Prostate gland (tissue), 2 donors: Measurements from ENCODE around the gene MS4A6E. TPM values are rescaled to one million over a fixed set of nuclear protein-coding genes. Genes with fewer than 3 reads are reported as not detected.

Source experiments
- DNase-seq: peaks from one replicate; pipeline ENCODE4 v3.0.0-alpha.2; 2019; ENCODE audit warnings: low spot score
- H3K27ac ChIP-seq, 2 donors: fragments of 200-600 bp; sonication (generic); 2 replicates each; pipeline ENCODE4 v1.5.1; 2017 to 2019
- H3K27me3 ChIP-seq: fragments of 200-600 bp; sonication (generic); replicated peaks from 2 replicates; pipeline ENCODE4 v1.5.1; 2019; ENCODE audit not compliant: insufficient read depth
- H3K36me3 ChIP-seq, 2 donors: fragments of 200-600 bp; sonication (generic); 1 replicate in 1 of 2; 2 replicates in 1 of 2; pipeline versions ENCODE4 v1.5.1 to v1.8.1; 2017 to 2019
- H3K4me1 ChIP-seq: fragments of 200-600 bp; sonication (generic); replicated peaks from 2 replicates; pipeline ENCODE4 v1.5.1; 2019
- H3K4me3 ChIP-seq, 2 donors: fragments of 200-600 bp; sonication (generic); 2 replicates each; pipeline ENCODE4 v1.5.1; 2017 to 2019
- H3K9me3 ChIP-seq: fragments of 200-600 bp; sonication (generic); 2 replicates; pipeline ENCODE4 v1.5.1; 2017
- CTCF ChIP-seq, 4 experiments: fragments of 200-600 bp in 2 of 4; fragments of 450-650 bp in 2 of 4; sonication (generic) in 2 of 4; IDR thresholded peaks; 1 replicate in 3 of 4; 2 replicates in 1 of 4; pipeline ENCODE4 v1.5.1; 2016 to 2019; ENCODE audit warnings: antibody characterized with exemption in 4 of 4, mild to moderate bottlenecking in 2 of 4, moderate library complexity in 2 of 4
- POLR2A ChIP-seq: fragments of 450-650 bp; IDR thresholded peaks from one replicate; pipeline ENCODE4 v1.6.1; 2016; ENCODE audit warnings: antibody characterized with exemption, mild to moderate bottlenecking
- POLR2AphosphoS5 ChIP-seq: sonication (generic); formaldehyde crosslinking; IDR thresholded peaks from one replicate; pipeline ENCODE4 v1.6.1; 2017; ENCODE audit warnings: antibody characterized with exemption
- WGBS: methylation state at CpG from one replicate; pipeline ENCODE4 v1.1.5; 2018; 5-methylcytosine and 5-hydroxymethylcytosine counted together
- intact Hi-C: fragments of 100-400 bp; cut with DNase I; formaldehyde crosslinking; loops from one replicate; pipeline ENCODE4 v1.14.2; 2022
- total RNA-seq, 2 donors: library from RNA; depleted of rRNA; stranded (reverse); fragments of >200 nt; gene quantifications; one replicate each; pipeline ENCODE4 v1.1.0, GENCODE V29; 2016

Gene MS4A6E
- total RNA-seq, 2 donors from 2014 or later: 1.4 TPM; not detected in 1

- Histone ChIP-seq H3K27ac (no peak overlapping the region), H3K27me3 (no peaks in the 10 kb centered on the region), H3K9me3 (no peaks in the 10 kb centered on the region), H3K4me3 (no peak overlapping the region), H3K4me1 (no peaks in the 10 kb centered on the region), H3K36me3 (no peaks in the 10 kb centered on the region)
- WGBS: 53% methylated on average over 3 of the region's 3 CpGs
- DNase-seq: no peak
- intact Hi-C loops: no loop called here
- TF ChIP-seq POLR2A (no peak), CTCF (IDR thresholded peaks at IDR 0.05) (no peak), POLR2AphosphoS5 (no peak)
These were observed 12.3 kb downstream of the MS4A6E start for GRCh38 chr11:60339356-60339755.

- Histone ChIP-seq H3K4me1 (no peaks in the 10 kb centered on the region), H3K4me3 (no peak overlapping the region), H3K36me3 (no peaks in the 10 kb centered on the region), H3K9me3 (no peaks in the 10 kb centered on the region), H3K27ac (no peak overlapping the region), H3K27me3 (no peaks in the 10 kb centered on the region)
- 74% methylated on average over 10 of the region's 10 CpGs for WGBS
- no peak for DNase-seq
- TF ChIP-seq POLR2A (no peak), CTCF (IDR thresholded peaks at IDR 0.05) (peak in 2 of 4 experiments; percentile 29 to 54)
- intact Hi-C loops: no loop called here
These were observed 16.1 kb downstream of the MS4A6E start for GRCh38 chr11:60343094-60343704.

GRCh38 chr11:60344146-60344545 lies 17.1 kb downstream of the MS4A6E start:
- WGBS: 87% methylated on average over 2 of the region's 2 CpGs
- H3K4me3 ChIP-seq: no peak overlapping the region
- no peaks in the 10 kb centered on the region for H3K36me3 ChIP-seq
- no peaks in the 10 kb centered on the region for H3K27me3 ChIP-seq
- H3K27ac ChIP-seq: no peak overlapping the region
- TF ChIP-seq POLR2AphosphoS5: no peak
- no peak for TF ChIP-seq POLR2A
- TF ChIP-seq CTCF (IDR thresholded peaks at IDR 0.05): no peak
- no peaks in the 10 kb centered on the region for H3K9me3 ChIP-seq
- intact Hi-C loops: no loop called here
- DNase-seq: no peak
- H3K4me1 ChIP-seq: no peaks in the 10 kb centered on the region

GRCh38 chr11:60345489-60345888 lies 18.4 kb downstream of the MS4A6E start:
- intact Hi-C loops: no loop called here
- no peak for TF ChIP-seq POLR2AphosphoS5
- no peak for TF ChIP-seq POLR2A
- peak in 1 of 4 experiments; percentile 13 for TF ChIP-seq CTCF (IDR thresholded peaks at IDR 0.05)

GRCh38 chr11:60347084-60347797 lies 20.2 kb downstream of the MS4A6E start:
- DNase-seq: no peak
- Histone ChIP-seq H3K27me3 (no peaks in the 10 kb centered on the region), H3K36me3 (no peaks in the 10 kb centered on the region), H3K4me1 (no peaks in the 10 kb centered on the region), H3K4me3 (no peak overlapping the region), H3K27ac (no peak overlapping the region), H3K9me3 (no peaks in the 10 kb centered on the region)
- WGBS: 95% methylated on average over 2 of the region's 2 CpGs
- no peak for TF ChIP-seq POLR2A
- TF ChIP-seq POLR2AphosphoS5: no peak
- TF ChIP-seq CTCF (IDR thresholded peaks at IDR 0.05): no peak
- intact Hi-C loops: no loop called here

More at GRCh38 chr11:60345489-60345888, 18.4 kb downstream of the MS4A6E start:
- no peaks in the 10 kb centered on the region for H3K27me3 ChIP-seq
- H3K36me3 ChIP-seq: no peaks in the 10 kb centered on the region
- no peak for DNase-seq
- no peaks in the 10 kb centered on the region for H3K9me3 ChIP-seq
- H3K4me1 ChIP-seq: no peaks in the 10 kb centered on the region
- no peak overlapping the region for H3K4me3 ChIP-seq
- H3K27ac ChIP-seq: no peak overlapping the region
